GM21723 (cell line): ENCODE results near the gene AQP12B.

Experiments
- ATAC-seq: cut with Tn5 transposase; IDR thresholded peaks from one replicate; pipeline ENCODE4 v1.9.1; 2021; ENCODE audit warnings: mild to moderate bottlenecking, moderate library complexity; ENCODE audit not compliant: unreplicated experiment

The AQP12B gene

DNA sequence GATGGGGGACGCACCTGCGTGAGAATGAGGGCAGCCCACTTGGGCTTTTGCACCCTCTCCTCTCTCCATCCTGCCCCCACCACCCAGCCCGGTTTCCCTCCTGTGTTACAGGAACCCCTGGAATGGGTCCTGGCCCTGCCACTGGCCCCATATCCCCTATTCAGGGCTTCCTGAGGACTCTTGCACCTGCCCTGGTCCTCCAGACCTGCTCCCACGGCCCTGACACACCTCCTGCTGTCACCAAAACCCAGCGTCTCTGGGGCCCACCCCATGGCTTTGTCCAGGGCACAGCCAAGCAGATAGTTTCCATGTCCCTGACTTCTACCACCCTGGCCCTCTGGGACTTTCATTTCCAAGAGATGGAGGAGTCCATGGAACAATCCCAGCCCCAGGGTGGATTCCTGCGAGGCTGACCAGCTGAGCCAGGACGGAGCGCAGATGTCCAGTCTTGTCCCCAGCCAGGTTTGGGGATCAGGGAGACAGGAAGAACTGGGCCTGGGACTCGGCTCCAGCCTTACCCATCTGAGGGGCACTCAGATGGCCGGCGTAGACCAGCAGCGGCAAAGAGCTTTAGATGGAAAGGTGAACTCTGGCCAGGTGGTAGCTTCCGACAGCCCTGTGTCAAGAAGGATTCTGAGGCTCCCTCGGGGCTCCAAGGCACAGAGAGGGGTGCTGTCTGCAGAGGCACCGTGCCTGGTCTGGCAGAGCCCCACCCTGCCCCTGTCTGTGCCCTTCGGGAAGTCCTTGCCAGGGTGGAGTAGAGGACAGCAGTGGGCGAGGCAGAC, 45.4 kb downstream of the AQP12B start:
- no peak for ATAC-seq

DNA sequence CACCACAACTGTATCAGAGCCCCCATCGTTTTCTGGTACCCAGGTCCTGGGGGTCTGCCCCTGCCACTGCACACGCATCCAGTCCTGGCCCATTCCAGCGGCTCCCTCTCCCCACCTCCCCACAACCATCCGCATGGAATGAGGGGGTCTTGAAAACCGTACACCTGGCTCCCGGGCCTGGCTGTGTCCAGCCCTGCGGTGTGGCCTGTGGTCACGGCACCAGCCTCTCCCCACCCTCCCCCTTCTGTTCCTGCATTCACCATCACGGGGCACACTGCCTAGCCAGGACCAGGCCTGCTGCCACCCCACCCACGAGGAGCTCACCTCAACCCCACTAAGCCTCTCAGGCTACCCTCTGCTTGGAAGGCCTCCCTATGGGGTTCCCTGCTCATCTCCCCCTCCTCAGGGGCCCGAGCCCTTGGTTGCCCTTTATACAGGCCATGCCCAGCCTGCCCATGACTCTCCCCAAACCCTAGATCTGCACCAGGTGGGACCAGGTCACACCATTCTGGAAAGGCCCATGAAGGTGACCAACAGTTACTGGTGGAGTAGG, 46.0 kb downstream of the AQP12B start:
- no peak for ATAC-seq

DNA sequence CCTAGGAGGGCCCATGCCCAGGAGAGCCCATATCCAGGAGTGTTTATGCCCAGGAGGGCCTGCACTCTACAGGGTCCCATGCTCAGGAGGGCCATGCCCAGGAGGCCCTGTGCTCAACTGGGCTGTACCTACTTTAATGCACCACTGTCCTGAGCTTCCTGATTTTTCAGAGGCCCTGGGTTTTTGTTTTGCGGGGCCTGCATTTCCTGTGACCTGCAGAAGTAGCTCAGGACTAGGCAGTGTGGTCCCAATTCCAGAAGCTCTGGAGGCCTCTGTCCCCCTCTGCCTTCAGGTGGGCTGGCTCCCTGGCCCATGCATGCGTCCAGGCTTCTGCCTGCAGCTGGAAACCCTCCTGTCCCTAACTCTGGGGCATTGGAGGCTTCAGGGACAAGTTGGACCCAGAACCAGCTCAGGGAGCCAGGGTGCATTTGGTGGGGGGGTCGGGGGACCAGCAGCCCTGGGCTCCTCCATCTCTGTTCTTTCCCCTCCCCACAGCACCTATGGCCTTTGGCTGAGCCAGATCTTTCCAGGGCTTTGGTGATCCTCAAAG, 46.6 kb downstream of the AQP12B start:
- no peak for ATAC-seq

DNA sequence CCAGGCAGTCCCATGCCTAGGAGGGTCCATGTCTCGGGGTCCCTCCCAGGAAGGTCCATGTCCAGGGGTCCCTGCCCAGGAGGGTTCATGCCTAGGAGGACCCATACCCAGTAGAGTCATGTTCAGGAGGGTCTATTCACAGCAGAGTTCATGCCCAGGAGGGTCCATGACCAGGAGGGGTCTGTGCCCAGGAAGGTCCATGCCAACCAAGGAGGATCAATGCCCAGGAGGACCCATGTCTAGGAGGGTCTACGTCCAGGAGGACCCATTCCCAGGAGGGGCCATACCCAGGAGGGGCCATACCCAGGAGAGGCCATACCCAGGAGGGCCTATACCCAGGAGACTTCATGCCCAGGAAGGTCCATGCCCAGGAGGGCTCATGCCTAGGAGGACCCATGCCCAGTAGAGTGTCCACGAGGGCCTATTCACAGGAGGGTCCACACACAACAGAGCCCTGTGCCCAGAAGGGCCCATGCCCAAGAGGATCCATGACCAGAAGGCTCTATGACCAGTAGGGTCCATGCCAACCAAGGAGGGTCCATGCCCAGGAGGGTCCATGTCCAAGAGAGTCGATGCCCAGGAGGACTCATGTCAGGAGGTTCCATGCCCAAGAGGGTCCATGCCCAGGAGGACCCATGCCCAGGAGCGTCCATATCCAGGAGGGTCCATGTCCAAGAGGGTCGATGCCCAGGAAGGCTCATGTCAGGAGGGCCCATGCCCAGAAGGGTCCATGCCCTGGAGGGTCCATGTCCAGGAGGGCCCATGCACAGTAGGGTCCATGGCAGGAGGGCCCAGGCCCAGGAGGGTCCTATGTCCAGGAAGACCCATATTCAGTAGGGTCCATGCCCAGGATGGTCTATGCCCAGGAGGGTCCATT, 47.3 kb downstream of the AQP12B start:
- no peak for ATAC-seq

DNA sequence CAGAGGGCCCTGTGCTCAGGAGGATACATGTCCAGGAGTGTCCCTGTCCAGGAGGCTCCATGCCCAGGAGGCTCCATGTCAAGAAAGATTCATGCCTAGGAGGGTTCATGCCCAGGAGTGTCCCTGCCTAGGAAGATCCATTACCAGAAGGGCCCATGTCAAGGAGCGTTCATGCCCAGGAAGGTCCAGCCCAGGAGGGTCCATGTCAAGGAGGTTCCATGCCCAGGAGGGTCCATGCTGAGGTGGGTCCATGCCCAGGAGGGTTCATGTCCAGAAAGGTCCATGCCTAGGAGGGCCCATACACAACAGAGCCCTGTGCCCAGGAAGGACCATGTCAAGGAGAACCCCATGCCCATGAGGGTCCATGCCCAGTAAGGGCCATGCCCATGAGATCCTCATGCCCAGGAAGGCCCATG, 50.4 kb downstream of the AQP12B start:
- no peak for ATAC-seq

DNA sequence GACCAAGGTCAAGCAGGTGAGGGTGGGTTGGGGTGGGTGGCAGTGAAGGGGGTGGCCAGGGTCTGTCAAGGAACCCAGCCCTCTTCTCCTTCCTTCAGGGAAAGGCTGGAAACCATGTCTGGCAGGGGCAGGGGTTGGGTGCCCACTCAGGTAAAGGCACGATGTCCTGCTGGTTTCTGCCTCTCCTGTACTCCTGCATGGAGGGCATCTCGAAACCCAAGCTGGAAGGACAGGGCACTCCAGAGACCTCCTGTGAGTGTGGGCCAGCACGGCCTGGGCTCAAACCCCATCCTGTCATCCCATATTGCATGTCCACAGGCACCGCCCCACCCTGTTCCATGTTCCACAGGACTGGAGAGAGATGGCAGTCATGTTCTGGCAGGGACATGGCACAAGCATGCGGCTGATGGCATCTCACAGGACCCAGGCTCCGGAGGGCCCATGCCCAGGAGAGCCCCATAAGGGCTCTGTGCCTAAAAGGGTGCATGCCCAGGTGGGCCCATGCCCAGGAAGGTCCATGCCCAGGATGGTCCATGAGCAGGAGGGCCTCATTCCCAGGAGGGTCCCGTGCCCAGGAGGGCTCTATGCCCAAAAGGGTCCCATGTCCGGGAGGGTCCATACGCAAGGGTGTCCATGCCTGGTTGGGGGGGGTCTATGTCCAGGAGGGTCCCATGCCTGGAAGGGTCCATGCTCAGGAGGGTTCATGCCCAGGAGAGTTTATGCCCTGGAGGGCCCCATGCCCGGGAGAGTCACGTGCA, 51.0 kb downstream of the AQP12B start:
- ATAC-seq = no peak

DNA sequence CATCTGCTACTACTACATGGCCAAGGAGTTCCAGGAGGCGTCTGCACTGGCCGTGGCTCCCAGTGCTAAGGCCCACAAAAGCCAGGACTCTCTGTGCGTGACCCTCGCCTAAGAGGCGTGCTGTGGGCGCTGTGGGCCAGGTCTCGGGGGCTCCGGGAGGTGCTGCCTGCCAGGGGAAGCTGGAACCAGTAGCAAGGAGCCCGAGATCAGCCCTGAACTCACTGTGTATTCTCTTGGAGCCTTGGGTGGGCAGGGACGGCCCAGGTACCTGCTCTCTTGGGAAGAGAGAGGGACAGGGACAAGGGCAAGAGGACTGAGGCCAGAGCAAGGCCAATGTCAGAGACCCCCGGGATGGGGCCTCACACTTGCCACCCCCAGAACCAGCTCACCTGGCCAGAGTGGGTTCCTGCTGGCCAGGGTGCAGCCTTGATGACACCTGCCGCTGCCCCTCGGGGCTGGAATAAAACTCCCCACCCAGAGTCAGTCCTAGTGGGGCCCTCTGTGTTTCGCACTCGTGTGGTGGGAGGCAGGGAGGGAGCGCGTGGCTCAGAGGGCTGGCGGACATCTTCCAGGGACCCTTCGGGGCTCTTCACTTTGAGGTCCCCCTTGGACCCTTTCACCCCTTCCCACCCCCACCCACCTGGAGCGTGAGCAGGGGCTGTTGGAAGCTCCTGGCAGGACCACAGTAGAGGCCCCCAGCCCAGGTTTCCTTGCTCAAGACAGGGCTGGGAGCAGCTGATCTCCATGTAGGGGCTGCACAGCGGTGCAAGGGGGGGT, 51.7 kb downstream of the AQP12B start:
- ATAC-seq = no peak

DNA sequence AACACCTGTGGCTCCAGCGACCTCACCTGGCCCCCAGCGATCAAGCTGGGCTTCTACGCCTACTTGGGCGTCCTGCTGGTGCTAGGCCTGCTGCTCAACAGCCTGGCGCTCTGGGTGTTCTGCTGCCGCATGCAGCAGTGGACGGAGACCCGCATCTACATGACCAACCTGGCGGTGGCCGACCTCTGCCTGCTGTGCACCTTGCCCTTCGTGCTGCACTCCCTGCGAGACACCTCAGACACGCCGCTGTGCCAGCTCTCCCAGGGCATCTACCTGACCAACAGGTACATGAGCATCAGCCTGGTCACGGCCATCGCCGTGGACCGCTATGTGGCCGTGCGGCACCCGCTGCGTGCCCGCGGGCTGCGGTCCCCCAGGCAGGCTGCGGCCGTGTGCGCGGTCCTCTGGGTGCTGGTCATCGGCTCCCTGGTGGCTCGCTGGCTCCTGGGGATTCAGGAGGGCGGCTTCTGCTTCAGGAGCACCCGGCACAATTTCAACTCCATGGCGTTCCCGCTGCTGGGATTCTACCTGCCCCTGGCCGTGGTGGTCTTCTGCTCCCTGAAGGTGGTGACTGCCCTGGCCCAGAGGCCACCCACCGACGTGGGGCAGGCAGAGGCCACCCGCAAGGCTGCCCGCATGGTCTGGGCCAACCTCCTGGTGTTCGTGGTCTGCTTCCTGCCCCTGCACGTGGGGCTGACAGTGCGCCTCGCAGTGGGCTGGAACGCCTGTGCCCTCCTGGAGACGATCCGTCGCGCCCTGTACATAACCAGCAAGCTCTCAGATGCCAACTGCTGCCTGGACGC, 52.5 kb downstream of the AQP12B start:
- no peak for ATAC-seq

DNA sequence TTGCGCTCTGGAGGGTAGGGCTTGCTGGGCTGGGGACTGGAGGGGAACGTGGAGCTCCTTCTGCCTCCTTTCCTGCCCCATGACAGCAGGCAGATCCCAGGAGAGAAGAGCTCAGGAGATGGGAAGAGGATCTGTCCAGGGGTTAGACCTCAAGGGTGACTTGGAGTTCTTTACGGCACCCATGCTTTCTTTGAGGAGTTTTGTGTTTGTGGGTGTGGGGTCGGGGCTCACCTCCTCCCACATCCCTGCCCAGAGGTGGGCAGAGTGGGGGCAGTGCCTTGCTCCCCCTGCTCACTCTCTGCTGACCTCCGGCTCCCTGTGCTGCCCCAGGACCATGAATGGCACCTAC, 53.1 kb downstream of the AQP12B start:
- no peak for ATAC-seq

DNA sequence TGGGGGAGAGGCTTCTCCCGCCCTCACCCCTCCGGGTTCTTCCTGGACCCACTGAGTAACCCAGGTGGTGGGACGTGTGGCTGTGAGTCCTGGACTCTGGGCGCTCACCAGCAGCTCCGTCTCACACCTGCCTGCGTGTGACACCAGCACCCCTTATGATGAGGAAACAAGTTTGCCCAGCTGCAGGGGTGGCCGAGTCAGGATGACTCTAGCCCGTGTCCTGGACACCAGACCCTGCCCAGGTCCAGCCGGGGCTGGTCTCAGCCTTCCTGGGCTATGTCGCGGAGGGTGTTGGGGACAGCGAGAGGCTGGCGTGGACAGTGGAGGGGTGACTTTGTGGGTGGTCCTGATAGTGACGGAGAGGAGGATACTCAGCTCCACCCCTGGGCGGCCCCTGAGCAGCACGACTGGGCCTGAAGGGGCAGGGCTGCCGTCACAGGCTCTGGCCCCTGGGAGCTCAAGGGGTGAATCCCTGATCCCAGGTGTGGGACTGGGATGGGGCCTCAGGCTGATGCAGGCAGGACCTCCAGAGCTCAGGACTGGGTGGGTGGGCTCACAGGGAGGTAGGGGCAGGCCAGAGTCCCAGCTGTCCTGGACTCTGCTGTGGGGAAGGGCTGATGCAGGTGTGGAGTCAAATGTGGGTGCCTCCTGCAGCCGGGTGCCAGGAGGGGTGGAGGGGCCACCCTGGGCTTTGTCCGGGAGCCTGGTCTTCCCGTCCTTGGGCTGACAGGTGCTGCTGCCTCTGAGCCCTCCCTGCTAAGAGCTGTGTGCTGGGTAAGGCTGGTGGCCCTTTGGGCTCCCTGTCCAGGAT, 53.7 kb downstream of the AQP12B start:
- ATAC-seq = no peak

DNA sequence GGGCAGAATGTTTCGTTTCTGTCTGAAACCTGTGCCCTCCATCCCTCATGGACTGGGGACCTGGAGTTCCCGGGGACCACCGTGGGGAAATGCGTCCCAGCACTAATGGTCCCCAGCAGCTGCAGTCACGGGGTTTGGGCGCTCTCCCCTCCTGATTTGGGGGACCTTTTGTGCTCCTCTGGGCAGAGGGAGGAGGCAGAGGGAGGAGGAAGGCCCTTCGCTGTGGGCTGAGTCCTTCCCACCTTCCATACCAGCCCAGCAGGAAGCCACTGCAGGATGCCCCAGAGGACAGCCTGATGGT, 54.2 kb downstream of the AQP12B start:
- no peak for ATAC-seq

DNA sequence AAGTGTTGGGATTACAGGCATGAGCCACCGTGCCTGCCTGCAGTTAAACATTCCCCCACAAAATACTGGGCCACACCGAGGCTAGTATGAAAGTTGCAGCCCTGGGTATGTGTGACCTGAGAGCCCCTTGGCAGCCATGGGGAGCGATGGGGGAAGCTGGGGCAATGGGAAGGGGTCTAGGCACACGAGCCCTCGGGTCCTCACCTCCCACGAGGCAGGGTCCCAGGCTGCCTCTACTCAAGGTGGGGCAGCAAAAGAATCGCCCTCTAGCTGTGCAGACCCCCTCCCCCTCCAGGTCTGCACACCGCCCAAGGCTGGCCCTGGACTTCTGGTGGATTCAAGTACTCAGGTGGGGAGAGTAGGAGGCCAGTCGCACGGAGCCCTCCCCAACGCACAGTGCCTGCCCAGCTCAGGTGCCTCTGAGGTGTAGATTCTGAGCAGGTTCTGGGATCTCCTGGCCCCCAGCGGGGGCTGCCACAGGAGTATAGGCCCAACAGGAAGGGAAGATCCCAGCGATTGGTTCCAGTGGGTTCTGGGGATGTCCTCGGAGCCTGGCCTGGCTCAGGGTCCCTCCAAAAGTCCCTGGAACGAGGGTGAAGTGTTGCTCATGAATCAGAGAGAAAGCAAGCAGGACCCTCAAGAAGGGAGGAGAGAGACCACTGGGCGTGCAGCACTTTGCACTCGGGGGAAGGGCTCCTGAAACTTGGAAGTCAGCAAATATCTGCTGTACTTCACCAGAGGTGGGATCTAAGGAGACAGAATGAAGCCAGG, 54.8 kb downstream of the AQP12B start:
- ATAC-seq = no peak

DNA sequence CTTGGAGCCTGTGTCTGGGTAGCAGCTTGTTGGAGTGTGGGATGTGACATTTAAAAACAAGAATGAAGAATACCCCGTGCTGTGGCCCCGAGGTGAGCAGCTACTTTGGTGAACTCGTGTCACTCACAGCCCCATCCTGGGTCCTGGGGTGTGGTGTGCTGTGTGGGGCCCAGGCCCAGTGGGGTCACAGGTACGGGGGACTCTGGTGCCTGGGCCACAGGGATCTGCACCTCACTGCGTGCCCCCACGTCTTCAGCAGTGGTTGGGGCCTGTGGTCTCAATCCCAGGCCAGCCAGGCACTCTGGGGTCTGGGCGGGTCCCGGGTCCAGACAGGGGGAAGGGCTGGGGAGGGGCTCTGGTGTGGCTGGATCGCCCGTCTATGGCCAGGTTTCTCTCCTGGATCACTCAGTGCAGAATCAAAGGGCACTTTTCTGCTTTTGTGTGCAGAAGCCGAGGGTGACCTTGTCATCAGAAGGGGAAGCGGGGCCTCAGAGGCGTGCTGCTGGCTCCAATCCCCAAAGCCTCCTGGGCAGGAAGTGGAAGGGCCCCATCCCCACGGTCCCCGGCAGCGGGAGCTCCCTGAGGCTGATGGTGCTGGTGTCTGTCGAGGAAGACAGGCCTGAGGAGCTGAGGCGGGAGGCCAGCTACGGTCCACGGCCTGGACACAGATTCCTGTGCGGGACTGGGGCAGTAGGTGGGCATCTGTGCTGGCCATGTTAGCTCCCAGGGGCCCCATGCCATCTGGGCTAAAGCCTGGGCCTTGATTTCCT, 56.0 kb downstream of the AQP12B start:
- no peak for ATAC-seq
